ENCODE measurements around the gene MATK.

- TF ChIP-seq EZH2 (IDR thresholded peaks at IDR 0.05; ENCODE audit: insufficient read depth, low read length) (no peak), CTCF (IDR thresholded peaks at IDR 0.05; ENCODE audit: insufficient read depth, low read depth, low read length) (no peak)
Measured at GRCh38 chr19:3782903-3783302, 3.3 kb downstream of the MATK start.
